NB4 (cell line): ENCODE measurements around the gene XK.

ENCODE experiments used
- CTCF ChIP-seq: IDR thresholded peaks from one replicate; pipeline ENCODE4 v1.5.1; 2012; ENCODE audit warnings: low read depth, low read length
- MAX ChIP-seq: IDR thresholded peaks from 2 replicates; pipeline ENCODE4 v1.6.1; 2011; ENCODE audit warnings: low read depth, low read length
- MYC ChIP-seq: IDR thresholded peaks from 2 replicates; pipeline ENCODE4 v1.6.1; 2011; ENCODE audit warnings: low read depth, low read length
- POLR2A ChIP-seq: IDR thresholded peaks from 2 replicates; pipeline ENCODE4 v1.6.1; 2011; ENCODE audit warnings: mild to moderate bottlenecking; ENCODE audit not compliant: insufficient read length; ENCODE audit errors: extremely low read depth

GRCh38 chrX:37722595-37722994 is 37.0 kb downstream of the XK start:
- TF ChIP-seq CTCF (no peak), MAX (no peak), POLR2A (no peak), MYC (no peak)
